ENCODE measurements around the gene SLC6A11.

SLC6A11 gene

GRCh38 chr3:10792208-10792607, 23.8 kb upstream of the SLC6A11 start:
- no peak for DNase-seq

DNA sequence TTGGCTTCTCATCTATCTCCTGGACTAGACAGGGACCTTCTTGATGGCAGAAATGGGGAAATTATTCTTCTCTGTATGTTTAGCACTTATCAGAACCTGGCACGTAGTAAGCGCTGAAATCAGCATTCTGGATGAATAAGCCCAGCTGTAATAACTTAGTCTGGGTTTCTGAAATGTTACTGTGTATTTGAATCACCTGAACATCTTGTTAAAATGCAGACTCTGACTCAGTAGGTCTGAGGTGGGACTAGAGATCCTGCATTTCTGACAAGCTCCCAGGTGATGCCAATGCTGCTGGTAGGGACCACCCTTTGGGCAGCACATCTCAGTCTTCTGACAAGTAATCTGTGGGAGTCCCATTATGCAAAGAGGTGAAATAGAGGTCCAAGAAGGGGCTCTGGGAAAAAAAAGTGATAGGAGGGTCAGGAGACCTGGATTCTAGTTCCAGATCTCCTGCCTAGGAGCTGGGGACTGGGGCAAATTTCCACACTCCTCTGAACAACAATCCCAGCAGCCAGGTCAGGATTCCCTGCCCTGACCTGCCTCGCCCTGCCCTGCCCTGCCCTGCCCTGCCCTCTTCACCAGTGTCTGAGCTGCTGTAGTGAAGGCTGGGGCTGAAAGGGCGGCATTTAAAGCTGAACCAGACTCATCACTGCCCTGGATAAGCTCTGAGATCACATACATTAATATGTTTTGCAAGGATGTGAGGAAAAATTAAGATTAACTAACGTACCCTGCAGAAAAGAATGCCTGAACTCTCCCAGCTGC, 17.2 kb upstream of the SLC6A11 start:
- no peak for DNase-seq

GRCh38 chr3:10804183-10804648, 11.8 kb upstream of the SLC6A11 start:
- no peak for DNase-seq

DNA sequence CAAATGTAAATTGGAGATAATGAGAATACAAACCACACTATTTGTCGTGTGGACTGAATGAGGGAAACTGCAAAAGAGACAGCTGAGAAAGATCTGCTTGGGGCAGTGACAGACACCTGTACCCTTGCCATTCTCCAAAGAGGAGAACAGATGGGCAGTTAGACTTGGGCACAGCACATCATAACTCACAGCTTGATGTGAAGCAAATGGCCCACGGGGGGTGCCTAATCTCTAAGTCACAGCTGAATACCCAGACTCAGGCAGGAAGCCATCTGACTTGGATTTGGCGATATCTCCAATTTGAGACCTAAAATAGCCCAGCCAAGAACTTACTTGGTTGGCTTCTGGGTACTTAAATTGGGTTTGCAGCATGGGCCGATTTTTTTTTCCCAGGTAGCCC, 10.0 kb upstream of the SLC6A11 start:
- no peak for DNase-seq

DNA sequence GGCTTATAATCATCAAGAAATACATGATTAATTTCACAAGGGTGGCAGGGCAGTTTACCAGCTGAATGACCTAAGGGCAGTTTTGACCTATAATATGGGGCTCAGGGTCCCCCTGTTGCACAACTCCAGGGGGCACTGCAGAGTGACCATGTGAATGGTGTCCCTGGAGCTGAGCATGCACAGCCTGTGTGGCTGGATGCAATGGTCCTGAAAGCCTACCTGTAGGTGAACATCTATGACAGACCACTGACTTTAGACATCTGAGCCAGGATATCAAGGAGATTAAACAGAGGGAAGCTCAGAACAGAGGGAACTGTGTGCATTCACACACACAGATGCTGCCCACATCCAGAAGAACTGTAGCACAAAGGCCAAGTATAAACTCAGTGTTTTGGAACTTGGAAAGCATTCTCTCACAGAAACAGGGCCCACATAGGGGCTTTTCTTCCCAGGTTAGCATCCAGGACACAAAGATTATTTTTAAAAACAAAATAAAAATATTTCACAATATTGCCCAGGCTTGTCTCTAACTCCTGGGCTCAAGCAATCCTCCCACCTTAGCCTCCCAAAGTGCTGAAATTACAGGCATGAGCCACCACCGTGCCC, 7.8 kb upstream of the SLC6A11 start:
- no peak for DNase-seq

GRCh38 chr3:10808974-10809373, 7.1 kb upstream of the SLC6A11 start:
- no peak for DNase-seq

GRCh38 chr3:10810376-10810775, 5.7 kb upstream of the SLC6A11 start:
- no peak for DNase-seq

DNA sequence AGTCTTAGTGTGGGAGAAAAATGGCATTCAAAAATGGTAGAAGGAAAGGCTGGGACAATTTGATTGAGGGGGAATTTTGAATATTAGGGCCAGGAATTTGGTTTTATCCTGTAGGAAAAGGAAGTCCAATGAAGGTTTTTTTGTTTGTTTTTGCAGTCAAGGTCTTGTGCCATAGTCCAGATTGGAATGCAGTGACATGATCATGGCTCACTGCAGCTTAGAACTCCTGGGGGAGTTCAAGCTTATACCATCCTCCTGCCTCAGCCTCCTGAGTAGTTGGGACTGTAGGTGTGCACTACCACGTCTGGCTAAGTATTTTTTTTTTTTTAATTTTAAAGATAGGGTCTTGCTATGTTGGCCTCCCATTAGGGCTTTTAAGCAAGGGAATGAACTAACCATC, 2.6 kb upstream of the SLC6A11 start:
- DNase-seq = no peak

GRCh38 chr3:10814623-10815022, 1.4 kb upstream of the SLC6A11 start:
- DNase-seq = no peak

- DNase-seq = no peak
Measured at GRCh38 chr3:10815487-10815886, 541 bp upstream of the SLC6A11 start.

- no peak for DNase-seq
Measured at GRCh38 chr3:10816863-10817253, 830 bp downstream of the SLC6A11 start.

GRCh38 chr3:10817506-10817905, 1.5 kb downstream of the SLC6A11 start:
- DNase-seq = no peak

DNA sequence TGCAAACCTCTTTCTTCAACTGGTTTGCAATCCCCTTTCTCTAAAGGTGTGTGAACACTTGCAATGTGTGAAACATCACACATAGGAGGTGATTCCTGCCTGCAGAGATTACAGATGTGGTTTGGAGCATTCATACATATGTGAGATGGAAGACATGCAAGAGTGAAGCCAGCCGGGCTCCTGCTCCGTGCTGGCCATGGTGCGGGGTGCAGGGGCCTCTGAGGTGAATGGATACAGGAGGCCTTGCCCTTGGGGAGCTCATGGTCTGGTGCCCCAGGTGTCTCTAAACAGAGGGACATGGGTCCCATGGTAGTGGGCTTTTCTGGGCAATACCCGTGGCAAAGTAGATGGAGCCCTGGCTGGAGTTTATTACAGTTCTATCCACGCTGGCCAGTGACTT, 6.0 kb downstream of the SLC6A11 start:
- no peak for DNase-seq

GRCh38 chr3:10822708-10823515, 6.9 kb downstream of the SLC6A11 start:
- no peak for DNase-seq

DNA sequence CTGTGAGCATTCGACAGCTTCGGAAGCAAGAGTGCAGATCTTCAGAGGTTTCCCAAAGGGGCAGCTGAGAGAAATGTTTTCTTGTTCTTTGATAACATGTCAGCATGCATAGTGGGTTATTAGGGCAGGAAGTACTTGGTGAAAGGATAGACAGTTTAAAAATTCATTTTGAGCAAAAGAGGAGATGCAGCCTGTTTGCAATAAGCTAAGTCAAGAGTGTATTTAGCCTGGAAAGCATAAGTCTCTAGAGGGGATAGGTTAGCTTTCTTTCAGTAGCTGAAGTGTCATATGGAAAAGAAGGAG, 7.4 kb downstream of the SLC6A11 start:
- DNase-seq = no peak

DNA sequence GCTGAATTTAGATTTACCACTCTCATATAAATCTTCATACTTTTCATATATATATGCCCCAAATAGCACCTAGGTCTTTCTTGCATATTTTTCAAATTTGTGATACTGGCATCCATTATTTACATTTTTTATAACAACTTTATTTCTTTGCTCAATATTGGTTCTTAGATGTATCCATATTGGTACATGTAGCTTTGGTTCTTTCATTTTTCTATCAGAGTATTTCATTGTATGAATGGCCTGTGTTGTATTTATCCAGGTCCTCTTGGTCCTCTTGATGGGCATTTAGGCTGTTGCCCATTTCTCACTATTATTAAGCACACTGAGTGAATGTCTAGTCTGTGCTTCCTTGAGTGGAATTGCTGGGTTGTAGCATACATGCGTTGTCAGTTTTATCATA, 8.4 kb downstream of the SLC6A11 start:
- no peak for DNase-seq

GRCh38 chr3:10833855-10834414, 17.9 kb downstream of the SLC6A11 start:
- DNase-seq = no peak

- DNase-seq = no peak
Measured at GRCh38 chr3:10834951-10835350, 18.9 kb downstream of the SLC6A11 start.

DNA sequence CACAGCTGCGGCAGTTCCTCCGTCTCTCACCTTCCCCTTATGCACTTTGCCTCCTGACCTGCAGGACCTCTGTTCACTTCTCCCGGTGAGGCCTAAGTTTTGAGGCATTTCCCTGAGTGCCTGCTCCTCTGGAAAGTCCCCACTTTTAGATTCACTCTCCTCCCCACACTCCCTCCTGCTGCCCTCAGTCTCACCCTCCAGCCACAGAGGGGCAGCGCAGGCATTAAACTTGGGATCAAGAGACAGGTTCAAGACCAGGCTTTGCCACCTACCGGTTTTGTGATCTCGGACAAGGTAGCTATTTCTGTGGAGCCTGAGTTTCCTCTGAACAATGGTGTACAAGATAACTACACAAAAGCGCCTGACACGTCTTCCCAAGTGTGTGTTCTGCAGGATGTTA, 19.4 kb downstream of the SLC6A11 start:
- no peak for DNase-seq

- no peak for DNase-seq
Measured at GRCh38 chr3:10836676-10837075, 20.6 kb downstream of the SLC6A11 start.

DNA sequence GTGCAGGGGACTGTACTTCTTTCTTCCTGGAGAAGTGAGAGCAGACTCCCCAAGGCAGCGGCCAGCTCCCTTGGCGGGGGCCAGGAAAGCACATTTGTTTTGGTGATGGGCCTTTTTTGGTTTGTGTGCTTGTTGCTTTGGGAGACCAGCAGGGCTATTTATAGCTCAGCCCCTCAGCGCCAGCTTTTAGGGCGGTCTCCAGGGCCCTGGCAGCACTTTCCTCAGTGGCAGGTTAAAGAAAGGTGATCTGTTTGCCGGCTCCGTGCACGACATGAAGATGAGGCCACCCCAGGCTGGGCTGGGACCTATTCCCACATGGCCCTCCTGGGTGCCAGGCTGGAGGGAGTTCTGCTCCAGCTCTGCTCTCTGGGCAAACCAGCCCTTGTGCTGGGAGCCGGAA, 21.8 kb downstream of the SLC6A11 start:
- no peak for DNase-seq

DNA sequence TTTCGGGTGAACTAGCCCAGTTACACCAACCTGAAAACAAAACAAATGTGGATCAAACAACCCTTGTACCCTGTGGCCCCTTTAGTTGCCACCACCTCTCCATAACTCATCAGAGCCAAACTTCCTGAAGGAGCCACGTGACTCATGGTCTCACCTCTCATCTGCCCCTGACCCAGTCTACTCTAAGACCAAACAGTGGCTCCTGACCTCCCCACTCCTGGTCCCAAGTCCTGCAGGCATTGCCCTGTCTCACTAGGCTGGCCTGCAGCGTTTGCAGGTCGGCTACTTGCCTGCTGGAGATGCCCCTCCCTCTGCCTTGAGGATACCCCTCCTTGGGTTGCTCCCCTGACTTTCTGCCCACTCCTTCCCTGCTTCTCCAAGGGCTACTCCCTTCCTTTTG, 23.1 kb downstream of the SLC6A11 start:
- DNase-seq = no peak

DNA sequence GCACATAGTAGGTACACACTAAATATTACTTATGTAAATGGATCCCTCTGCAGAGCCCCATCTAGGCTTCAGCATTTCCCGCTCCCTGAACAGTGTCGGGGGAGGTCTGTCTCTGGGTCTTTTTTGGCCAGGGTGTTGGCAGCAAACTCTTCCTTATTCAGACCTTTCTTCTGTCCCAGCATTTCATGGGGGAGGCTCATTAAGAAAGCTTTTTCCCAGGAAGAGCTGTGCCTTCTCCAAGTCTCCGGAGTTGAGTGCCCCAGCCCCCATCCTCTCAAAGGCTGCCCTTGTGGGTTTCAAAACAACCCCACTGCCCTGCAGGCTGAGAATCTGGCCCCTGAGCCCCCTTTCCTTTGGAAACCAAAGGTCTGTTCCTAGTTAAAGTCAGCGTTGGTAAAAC, 25.1 kb downstream of the SLC6A11 start:
- no peak for DNase-seq

- DNase-seq = no peak
Measured at GRCh38 chr3:10843378-10843777, 27.4 kb downstream of the SLC6A11 start.

Measured in activated gamma-delta T cell treated with Interleukin-2 at 50 U/mL for 16 hours (primary cell).